Hepatocyte (in vitro differentiated cells): ENCODE measurements around the gene SORBS2. TPM values are rescaled to one million over a fixed set of nuclear protein-coding genes. Genes with fewer than 3 reads are reported as not detected.

Experiments used
- DNase-seq: peaks from one replicate; pipeline ENCODE4 v3.0.0-alpha.2; 2016; ENCODE audit warnings: low spot score
- H2AFZ ChIP-seq: fragments of 200-600 bp; sonication (generic); 2 replicates; pipeline ENCODE4 v1.6.0; 2016; ENCODE audit warnings: antibody characterized with exemption, mild to moderate bottlenecking
- H3K27ac ChIP-seq: fragments of 200-600 bp; sonication (generic); 2 replicates; pipeline ENCODE4 v1.5.1; 2016; ENCODE audit warnings: mild to moderate bottlenecking
- H3K27me3 ChIP-seq: fragments of 200-600 bp; sonication (generic); 2 replicates; pipeline ENCODE4 v1.6.1; 2016
- H3K36me3 ChIP-seq: fragments of 200-600 bp; sonication (generic); replicated peaks from 2 replicates; pipeline ENCODE4 v1.5.1; 2016; ENCODE audit warnings: low read depth; ENCODE audit not compliant: insufficient read depth
- H3K4me1 ChIP-seq: fragments of 200-600 bp; sonication (generic); 2 replicates; pipeline ENCODE4 v1.5.1; 2016; ENCODE audit warnings: mild to moderate bottlenecking, moderate library complexity; ENCODE audit not compliant: insufficient read depth
- H3K4me2 ChIP-seq: fragments of 200-600 bp; sonication (generic); 2 replicates; pipeline ENCODE4 v1.6.0; 2016
- H3K4me3 ChIP-seq: fragments of 200-600 bp; sonication (generic); 2 replicates; pipeline ENCODE4 v1.5.1; 2016; ENCODE audit warnings: mild to moderate bottlenecking
- H3K79me2 ChIP-seq: fragments of 200-600 bp; sonication (generic); 2 replicates; pipeline ENCODE4 v1.6.0; 2017; ENCODE audit warnings: mild to moderate bottlenecking
- H3K9me2 ChIP-seq: fragments of 200-600 bp; sonication (generic); replicated peaks from 2 replicates; pipeline ENCODE4 v1.6.0; 2017; ENCODE audit warnings: mild to moderate bottlenecking; ENCODE audit not compliant: insufficient read depth
- H3K9me3 ChIP-seq: fragments of 200-600 bp; sonication (generic); 2 replicates; pipeline ENCODE4 v1.5.1; 2016; ENCODE audit warnings: low read depth, mild to moderate bottlenecking
- H4K20me1 ChIP-seq: fragments of 200-600 bp; sonication (generic); 2 replicates; pipeline ENCODE4 v1.6.0; 2016; ENCODE audit warnings: mild to moderate bottlenecking; ENCODE audit not compliant: insufficient read depth, poor library complexity, severe bottlenecking
- EZH2 ChIP-seq: fragments of 200-600 bp; sonication (generic); IDR thresholded peaks from 2 replicates; pipeline ENCODE4 v1.6.1; 2016; ENCODE audit warnings: antibody characterized with exemption, mild to moderate bottlenecking, borderline replicate concordance
- EZH2phosphoT487 ChIP-seq: fragments of 200-600 bp; sonication (generic); IDR thresholded peaks from one replicate; pipeline ENCODE4 v1.6.1; 2018; ENCODE audit warnings: antibody characterized with exemption, mild to moderate bottlenecking, low read depth, moderate library complexity; ENCODE audit not compliant: unreplicated experiment, severe bottlenecking
- WGBS: methylation state at CpG from one replicate; pipeline ENCODE4 v1.1.6; 2016; ENCODE audit warnings: low lambda C conversion rate; ENCODE audit errors: missing lambda C conversion rate; 5-methylcytosine and 5-hydroxymethylcytosine counted together
- polyA plus RNA-seq: library from polyadenylated mRNA; unstranded; fragments of >200 nt; fragmentation: Nextera tagmentation; extraction: Ambion mirVana; gene quantifications from 2 replicates; pipeline ENCODE4 v1.2.1, GENCODE V29; 2016
- total RNA-seq: library from RNA; depleted of rRNA; stranded (reverse); fragments of >200 nt; gene quantifications from 2 replicates; pipeline ENCODE4 v1.2.3, GENCODE V29; 2014
- TF ChIP-seq, protein P1 (sequence below): fragments of 200-600 bp; sonication (generic); IDR thresholded peaks from 2 replicates; pipeline ENCODE4 v1.5.1; 2016; ENCODE audit warnings: antibody characterized with exemption, mild to moderate bottlenecking; ENCODE audit not compliant: poor library complexity

The SORBS2 gene
- total and polyA plus RNA-seq, 2 experiments from 2014 or later, result 43.4 to 52.1 TPM

DNA sequence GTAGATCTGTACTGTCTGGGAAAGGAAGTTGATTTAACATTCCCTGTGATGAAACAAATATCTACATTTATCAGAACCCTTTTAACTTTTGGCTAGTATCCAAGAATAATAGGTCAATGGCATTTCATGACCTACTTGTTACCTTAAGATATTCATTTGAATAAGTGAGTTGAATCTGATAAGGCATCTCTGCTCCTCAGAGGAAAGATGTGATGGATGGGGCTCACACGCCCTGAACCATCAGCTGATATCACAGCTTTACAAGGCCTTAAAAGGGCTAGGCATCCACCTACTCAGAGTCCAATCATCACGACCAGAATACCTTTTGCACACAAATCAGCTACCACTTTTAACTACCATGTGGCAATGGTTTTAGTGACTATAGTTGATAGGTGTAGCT, 186.5 kb downstream of the SORBS2 start:
- Histone ChIP-seq H3K9me2 (no peaks in the 10 kb centered on the region), H4K20me1 (no peaks in the 10 kb centered on the region), H3K27me3 (no peaks in the 10 kb centered on the region), H2AFZ (no peak overlapping the region), H3K4me2 (no peak overlapping the region), H3K79me2 (no peaks in the 10 kb centered on the region), H3K36me3 (no peaks in the 10 kb centered on the region), H3K9me3 (no peaks in the 10 kb centered on the region), H3K27ac (no peak overlapping the region), H3K4me1 (no peaks in the 10 kb centered on the region), H3K4me3 (no peak overlapping the region)
- TF ChIP-seq EZH2phosphoT487 (no peak), EZH2 (no peak)
- TF ChIP-seq, protein P1, sequence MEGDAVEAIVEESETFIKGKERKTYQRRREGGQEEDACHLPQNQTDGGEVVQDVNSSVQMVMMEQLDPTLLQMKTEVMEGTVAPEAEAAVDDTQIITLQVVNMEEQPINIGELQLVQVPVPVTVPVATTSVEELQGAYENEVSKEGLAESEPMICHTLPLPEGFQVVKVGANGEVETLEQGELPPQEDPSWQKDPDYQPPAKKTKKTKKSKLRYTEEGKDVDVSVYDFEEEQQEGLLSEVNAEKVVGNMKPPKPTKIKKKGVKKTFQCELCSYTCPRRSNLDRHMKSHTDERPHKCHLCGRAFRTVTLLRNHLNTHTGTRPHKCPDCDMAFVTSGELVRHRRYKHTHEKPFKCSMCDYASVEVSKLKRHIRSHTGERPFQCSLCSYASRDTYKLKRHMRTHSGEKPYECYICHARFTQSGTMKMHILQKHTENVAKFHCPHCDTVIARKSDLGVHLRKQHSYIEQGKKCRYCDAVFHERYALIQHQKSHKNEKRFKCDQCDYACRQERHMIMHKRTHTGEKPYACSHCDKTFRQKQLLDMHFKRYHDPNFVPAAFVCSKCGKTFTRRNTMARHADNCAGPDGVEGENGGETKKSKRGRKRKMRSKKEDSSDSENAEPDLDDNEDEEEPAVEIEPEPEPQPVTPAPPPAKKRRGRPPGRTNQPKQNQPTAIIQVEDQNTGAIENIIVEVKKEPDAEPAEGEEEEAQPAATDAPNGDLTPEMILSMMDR, result no peak
- DNase-seq, result no peak
- WGBS, result 61% methylated on average over 2 of the region's 2 CpGs

DNA sequence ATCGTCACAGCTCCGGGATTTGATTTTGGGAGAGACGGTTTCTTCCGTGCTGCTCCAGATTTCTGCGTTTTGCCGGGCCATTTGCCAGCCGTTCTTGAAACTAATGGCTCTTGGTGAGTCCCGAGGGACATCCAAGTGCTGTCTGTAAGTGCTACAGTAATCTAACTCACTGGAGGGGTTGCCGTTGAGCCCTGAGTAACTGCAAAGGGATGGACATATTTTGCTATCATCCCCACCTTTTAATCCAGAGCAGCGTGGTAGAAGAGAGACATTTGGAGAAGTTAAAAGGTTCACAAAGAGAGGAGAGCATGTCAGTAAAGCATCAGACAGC, 187.8 kb downstream of the SORBS2 start:
- no peak overlapping the region for H3K4me2 ChIP-seq
- 97% methylated on average over 10 of the region's 10 CpGs for WGBS
- H3K9me2 ChIP-seq, result no peaks in the 10 kb centered on the region
- H3K36me3 ChIP-seq, result no peaks in the 10 kb centered on the region
- no peak overlapping the region for H3K27ac ChIP-seq
- H3K4me3 ChIP-seq, result no peak overlapping the region
- H3K4me1 ChIP-seq, result no peaks in the 10 kb centered on the region
- no peaks in the 10 kb centered on the region for H3K27me3 ChIP-seq
- H3K79me2 ChIP-seq, result no peaks in the 10 kb centered on the region
- no peak overlapping the region for H2AFZ ChIP-seq
- no peak for TF ChIP-seq EZH2phosphoT487
- TF ChIP-seq, protein P1, result no peak
- no peak for TF ChIP-seq EZH2
- DNase-seq, result no peak
- no peaks in the 10 kb centered on the region for H4K20me1 ChIP-seq
- H3K9me3 ChIP-seq, result no peaks in the 10 kb centered on the region

DNA sequence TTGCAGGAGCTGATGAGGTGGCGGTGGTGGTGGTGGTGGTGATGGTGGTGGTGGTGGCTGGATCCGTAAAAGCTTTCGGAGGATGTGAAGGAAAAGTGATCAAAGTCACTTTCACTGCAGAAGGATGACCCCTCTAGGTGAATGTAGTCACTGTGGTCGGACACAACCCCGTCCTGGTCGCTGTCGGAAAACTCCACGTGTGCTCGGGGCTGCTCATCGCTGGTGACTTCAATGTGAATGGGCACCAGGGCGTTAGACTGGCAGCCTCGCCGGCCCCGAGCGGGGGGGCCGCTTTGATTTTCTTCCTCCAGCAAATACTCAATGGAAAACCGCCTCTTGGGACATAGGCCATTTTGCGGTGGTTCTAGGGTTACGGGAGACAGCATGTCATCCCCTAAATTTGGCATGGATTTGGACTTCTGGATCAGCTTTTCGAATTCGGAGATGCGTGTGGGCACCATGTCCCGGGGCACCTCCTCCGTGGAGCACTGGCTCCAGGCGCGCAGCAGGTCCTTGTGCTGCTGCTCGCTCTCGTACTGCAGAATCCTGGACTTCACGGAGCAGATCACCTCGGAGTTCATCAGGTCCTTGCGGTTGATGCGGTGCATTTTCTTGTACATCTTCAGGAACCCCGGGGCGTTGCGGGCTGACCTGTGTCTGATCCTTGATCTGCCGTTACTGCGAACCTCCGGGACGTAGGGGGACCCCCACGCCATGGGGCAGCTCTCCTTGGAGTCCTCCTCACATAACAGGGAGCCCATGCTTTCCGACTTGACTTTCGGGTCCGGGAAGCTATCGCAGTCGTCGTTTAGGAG, 188.3 kb downstream of the SORBS2 start:
- WGBS, result 96% methylated on average over 46 of the region's 46 CpGs
- H3K36me3 ChIP-seq, result no peaks in the 10 kb centered on the region
- TF ChIP-seq, protein P1, result no peak
- TF ChIP-seq EZH2 (no peak), EZH2phosphoT487 (no peak)

More for the DNA sequence above, 188.3 kb downstream of the SORBS2 start:
- Histone ChIP-seq H3K27ac (no peak overlapping the region), H3K9me3 (no peaks in the 10 kb centered on the region), H3K27me3 (no peaks in the 10 kb centered on the region), H3K4me1 (no peaks in the 10 kb centered on the region), H3K4me3 (no peak overlapping the region), H2AFZ (no peak overlapping the region), H3K4me2 (no peak overlapping the region), H4K20me1 (no peaks in the 10 kb centered on the region), H3K79me2 (no peaks in the 10 kb centered on the region), H3K9me2 (no peaks in the 10 kb centered on the region)
- DNase-seq, result no peak
